ENCODE results near the gene FEN1. TPM values are rescaled to one million over a fixed set of nuclear protein-coding genes. Genes with fewer than 3 reads are reported as not detected.

FEN1 gene
- total RNA-seq, 2 donors from 2014 or later = 14.4 to 67.9 TPM

- Histone ChIP-seq H3K27ac (no peak overlapping the region), H3K9me3 (no peaks in the 10 kb centered on the region), H3K9ac (ENCODE audit: low read depth in 2 of 2, low read length in 2 of 2) (no peak overlapping the region), H3K4me1 (no peaks in the 10 kb centered on the region), H3K27me3 (no peaks in the 10 kb centered on the region), H3K36me3 (no peaks in the 10 kb centered on the region), H3K4me3 (no peak overlapping the region)
- intact Hi-C loops (cut with DNase I) = no loop called here
- no peak for TF ChIP-seq CTCF (IDR thresholded peaks at IDR 0.05)
- no peak for DNase-seq
These were observed 46.1 kb upstream of the FEN1 start for GRCh38 chr11:61746442-61747191.

- H3K9me3 ChIP-seq = no peaks in the 10 kb centered on the region
- TF ChIP-seq CTCF (IDR thresholded peaks at IDR 0.05) = peak; percentile 93
- peak; percentile 86 for DNase-seq
- H3K4me1 ChIP-seq = no peaks in the 10 kb centered on the region
- H3K9ac ChIP-seq (ENCODE audit: low read depth in 2 of 2, low read length in 2 of 2) = peak overlapping the region in 1 of 2 donors; percentile 21
- intact Hi-C loops (cut with DNase I) = no loop called here
- no peaks in the 10 kb centered on the region for H3K36me3 ChIP-seq
- no peaks in the 10 kb centered on the region for H3K27me3 ChIP-seq
- H3K4me3 ChIP-seq = no peak overlapping the region
- no peak overlapping the region for H3K27ac ChIP-seq
These were observed 45.3 kb upstream of the FEN1 start for GRCh38 chr11:61747192-61747966.

GRCh38 chr11:61747967-61748285 is 44.8 kb upstream of the FEN1 start:
- intact Hi-C loops (cut with DNase I) = no loop called here
- no peak overlapping the region for H3K27ac ChIP-seq
- TF ChIP-seq CTCF (IDR thresholded peaks at IDR 0.05) = no peak
- H3K9ac ChIP-seq (ENCODE audit: low read depth in 2 of 2, low read length in 2 of 2) = peak overlapping the region in 1 of 2 donors; percentile 2
- no peak for DNase-seq
- no peaks in the 10 kb centered on the region for H3K36me3 ChIP-seq
- H3K9me3 ChIP-seq = no peaks in the 10 kb centered on the region
- H3K4me1 ChIP-seq = no peaks in the 10 kb centered on the region
- no peak overlapping the region for H3K4me3 ChIP-seq
- H3K27me3 ChIP-seq = no peaks in the 10 kb centered on the region

- no peaks in the 10 kb centered on the region for H3K36me3 ChIP-seq
- H3K27me3 ChIP-seq = no peaks in the 10 kb centered on the region
- no peaks in the 10 kb centered on the region for H3K4me1 ChIP-seq
- no peak for TF ChIP-seq CTCF (IDR thresholded peaks at IDR 0.05)
- DNase-seq = no peak
- H3K4me3 ChIP-seq = no peak overlapping the region
- intact Hi-C loops (cut with DNase I) = no loop called here
- no peak overlapping the region for H3K9ac ChIP-seq (ENCODE audit: low read depth in 2 of 2, low read length in 2 of 2)
- no peak overlapping the region for H3K27ac ChIP-seq
- H3K9me3 ChIP-seq = no peaks in the 10 kb centered on the region
These were observed 43.0 kb upstream of the FEN1 start for GRCh38 chr11:61749591-61750217.

GRCh38 chr11:61750631-61751273 is 42.0 kb upstream of the FEN1 start:
- H3K9ac ChIP-seq (ENCODE audit: low read depth in 2 of 2, low read length in 2 of 2) = no peak overlapping the region
- no peak for DNase-seq
- no peak for TF ChIP-seq CTCF (IDR thresholded peaks at IDR 0.05)
- H3K9me3 ChIP-seq = no peaks in the 10 kb centered on the region
- no peaks in the 10 kb centered on the region for H3K27me3 ChIP-seq
- H3K4me1 ChIP-seq = no peaks in the 10 kb centered on the region
- H3K27ac ChIP-seq = no peak overlapping the region
- no peak overlapping the region for H3K4me3 ChIP-seq
- H3K36me3 ChIP-seq = no peaks in the 10 kb centered on the region
- intact Hi-C loops (cut with DNase I) = no loop called here

Data from colonic mucosa (tissue), 4 donors.